ENCODE data around the gene OPTC. TPM values are rescaled to one million over a fixed set of nuclear protein-coding genes. Genes with fewer than 3 reads are reported as not detected.

The OPTC gene
- total and polyA plus RNA-seq, 9 of the 15 experiments (the other 6 are each of a cell fraction or from before 2014, with no cell fraction given): not detected

- ChIA-PET POLR2A (no interaction called here), CTCF (ENCODE audit: low intra/inter-chr PET ratio) (no interaction called here)
- intact Hi-C loops (cut with micrococcal nuclease) (loop anchor here (5.0 kb wide), 1 partner anchor 107 kb away; no protein-coding TSS in a partner anchor), in situ Hi-C loops (cut with MboI) (no loop called here)
- H4K20me1 ChIP-seq (replicated peaks; ENCODE audit: control insufficient read depth, insufficient read depth, low read length): peaks cover 12% of the 10 kb centered on the region; the same call in 1 of the 2 replicates
- peaks cover 33 to 72% of the 10 kb centered on the region in 2 experiments; a peak in 4 of 5 replicates for H3K27me3 ChIP-seq (ENCODE audit: control insufficient read depth in 2 of 2, insufficient read depth in 2 of 2, low read length in 2 of 2)
- no peak for ATAC-seq
- no peak overlapping the region for H3K4me3 ChIP-seq
- H3K9me3 ChIP-seq (replicated peaks; ENCODE audit: control insufficient read depth, insufficient read depth, low read depth, low read length): no peaks in the 10 kb centered on the region
- H2AFZ ChIP-seq (ENCODE audit: low read depth, low read length): no peak overlapping the region
- no peaks in the 10 kb centered on the region for H3K9me1 ChIP-seq (ENCODE audit: control insufficient read depth, insufficient read depth, low read length)
- H3K4me1 ChIP-seq (replicated peaks in 1 of 2; ENCODE audit: control insufficient read depth in 2 of 2, insufficient read depth in 2 of 2, low read length in 2 of 2): no peaks in the 10 kb centered on the region
- no peaks in the 10 kb centered on the region for H3K79me2 ChIP-seq (ENCODE audit: control insufficient read depth, insufficient read depth, low read length)
- no peak for TF ChIP-seq ESRRA (IDR thresholded peaks at IDR 0.05; ENCODE audit: borderline replicate concordance, low read depth)
- TF ChIP-seq EGR1 (conservative IDR thresholded peaks at IDR 0.05): peak; percentile 63
- 0% methylated on average over 1 of the region's 1 CpG for WGBS (ENCODE audit: insufficient coverage, low coverage, missing lambda C conversion rate)
- no peak for DNase-seq (ENCODE audit: extremely low read depth in 1 of 4, low spot score in 3 of 4)
- no peak for FAIRE-seq
- H3K27ac ChIP-seq (ENCODE audit: extremely low read depth, low read depth, low read length): no peak overlapping the region
- no peak overlapping the region for H3K9ac ChIP-seq (ENCODE audit: insufficient read depth in 1 of 2, low read depth in 2 of 2, low read length in 2 of 2)
- no peaks in the 10 kb centered on the region for H3K36me3 ChIP-seq (ENCODE audit: control insufficient read depth, insufficient read depth, low read length)
- no TSS peak for BruUV-seq (replicated peaks)
- no peak overlapping the region for H3K4me2 ChIP-seq (ENCODE audit: insufficient read depth, low read length)
Observed at GRCh38 chr1:203500279-203500678, 6.3 kb downstream of the OPTC start.

GRCh38 chr1:203503836-203504235 is 9.9 kb downstream of the OPTC start:
- ChIA-PET CTCF (ENCODE audit: low intra/inter-chr PET ratio) (interaction anchor here (0.7 to 6.1 kb wide), 4 partner anchors 11 to 198 kb away, joined by 3 to 65 read pairs (median 4); no protein-coding TSS in a partner anchor), POLR2A (interaction anchor here (0.5 to 1.2 kb wide), 6 partner anchors 10 to 838 kb away, joined by 3 read pairs; no protein-coding TSS in a partner anchor)
- Histone ChIP-seq H3K9ac (ENCODE audit: insufficient read depth in 1 of 2, low read depth in 2 of 2, low read length in 2 of 2) (no peak overlapping the region), H3K27me3 (ENCODE audit: control insufficient read depth in 2 of 2, insufficient read depth in 2 of 2, low read length in 2 of 2) (peaks cover 17 to 59% of the 10 kb centered on the region in 2 experiments; a peak in 3 of 5 replicates), H3K9me1 (ENCODE audit: control insufficient read depth, insufficient read depth, low read length) (no peaks in the 10 kb centered on the region), H3K79me2 (ENCODE audit: control insufficient read depth, insufficient read depth, low read length) (no peaks in the 10 kb centered on the region), H3K9me3 (replicated peaks; ENCODE audit: control insufficient read depth, insufficient read depth, low read depth, low read length) (no peaks in the 10 kb centered on the region), H3K4me3 (no peak overlapping the region), H2AFZ (ENCODE audit: low read depth, low read length) (no peak overlapping the region), H3K27ac (ENCODE audit: extremely low read depth, low read depth, low read length) (no peak overlapping the region), H4K20me1 (replicated peaks; ENCODE audit: control insufficient read depth, insufficient read depth, low read length) (peaks cover 6% of the 10 kb centered on the region; the same call in 1 of the 2 replicates), H3K4me1 (replicated peaks in 1 of 2; ENCODE audit: control insufficient read depth in 2 of 2, insufficient read depth in 2 of 2, low read length in 2 of 2) (no peaks in the 10 kb centered on the region), H3K36me3 (ENCODE audit: control insufficient read depth, insufficient read depth, low read length) (no peaks in the 10 kb centered on the region), H3K4me2 (ENCODE audit: insufficient read depth, low read length) (no peak overlapping the region)
- no TSS peak for BruUV-seq (replicated peaks)
- in situ Hi-C loops (cut with MboI): no loop called here
- intact Hi-C loops (cut with micrococcal nuclease): loop anchor here (1.0 to 5.0 kb wide), 2 partner anchors 103 to 198 kb away; no protein-coding TSS in a partner anchor
- 0% methylated on average over 3 of the region's 3 CpGs for WGBS (ENCODE audit: insufficient coverage, low coverage, missing lambda C conversion rate)
- DNase-seq (ENCODE audit: extremely low read depth in 1 of 4, low spot score in 3 of 4) (no peak), ATAC-seq (no peak), FAIRE-seq (no peak)
- TF ChIP-seq ETV6 (IDR thresholded peaks at IDR 0.05; ENCODE audit: borderline replicate concordance in 1 of 2, low read depth in 2 of 2, low read length in 1 of 2) (no peak), ETV6 (CRISPR knock-in tag; IDR thresholded peaks at IDR 0.05; ENCODE audit: borderline replicate concordance) (no peak), USF2 (CRISPR knock-in tag; IDR thresholded peaks at IDR 0.05) (no peak), RCOR1 (IDR thresholded peaks at IDR 0.05; ENCODE audit: borderline replicate concordance in 1 of 2, low read depth in 2 of 2, low read length in 2 of 2) (no peak), GABPA (tag; conservative IDR thresholded peaks at IDR 0.05; ENCODE audit: low read depth) (no peak), ELF2 (CRISPR knock-in tag; IDR thresholded peaks at IDR 0.05) (no peak), ZBTB9 (CRISPR knock-in tag; IDR thresholded peaks at IDR 0.05) (no peak), E2F3 (CRISPR knock-in tag; IDR thresholded peaks at IDR 0.05) (no peak), ZNF707 (CRISPR knock-in tag; conservative IDR thresholded peaks at IDR 0.05) (no peak), KLF13 (tag; IDR thresholded peaks at IDR 0.05; ENCODE audit: borderline replicate concordance, low read depth) (no peak)

Measured in K562 (cell line).